SK-N-SH treated with all-trans-retinoic acid at 6 μM for 48 hours (cell line): ENCODE measurements around the gene SAA2.

ENCODE experiments used
- ATAC-seq: fragments of 200-7000 bp; cut with Tn5 transposase; 3 replicates; pipeline ENCODE4 v1.9.1; 2020; ENCODE audit warnings: mild to moderate bottlenecking, moderate library complexity
- ARNTL ChIP-seq: fragments of 450-650 bp; formaldehyde crosslinking; IDR thresholded peaks from 2 replicates; pipeline ENCODE4 v1.5.0; 2020; ENCODE audit warnings: low read depth, mild to moderate bottlenecking, moderate library complexity, borderline replicate concordance
- BACH2 ChIP-seq: fragments of 250-450 bp; sonication (Bioruptor Pico); IDR thresholded peaks from 2 replicates; pipeline ENCODE4 v1.9.0; 2021; ENCODE audit warnings: mild to moderate bottlenecking, borderline replicate concordance
- CSDC2 ChIP-seq: fragments of 250-450 bp; sonication (Bioruptor Pico); IDR thresholded peaks from 2 replicates; pipeline ENCODE4 v1.5.0; 2020; ENCODE audit warnings: mild to moderate bottlenecking, moderate library complexity
- ESRRG ChIP-seq: fragments of 250-450 bp; sonication (Bioruptor Pico); IDR thresholded peaks from 2 replicates; pipeline ENCODE4 v1.6.1; 2021; ENCODE audit warnings: mild to moderate bottlenecking
- GLIS3 ChIP-seq: fragments of 250-450 bp; sonication (Bioruptor Pico); IDR thresholded peaks from 2 replicates; pipeline ENCODE4 v1.5.0; 2020; ENCODE audit warnings: mild to moderate bottlenecking, moderate library complexity
- ISL1 ChIP-seq: fragments of 250-450 bp; sonication (Bioruptor Pico); IDR thresholded peaks from 2 replicates; pipeline ENCODE4 v2.1.2; 2022; ENCODE audit warnings: mild to moderate bottlenecking, moderate library complexity
- OSR1 ChIP-seq: fragments of 250-450 bp; sonication (Bioruptor Pico); IDR thresholded peaks from 2 replicates; pipeline ENCODE4 v1.8.0; 2022; ENCODE audit warnings: moderate library complexity, mild to moderate bottlenecking, inconsistent platforms
- PPARA ChIP-seq: fragments of 250-450 bp; sonication (Bioruptor Pico); IDR thresholded peaks from 2 replicates; pipeline ENCODE4 v1.5.0; 2020; ENCODE audit warnings: mild to moderate bottlenecking, borderline replicate concordance
- RARB ChIP-seq: fragments of 250-450 bp; sonication (Bioruptor Pico); IDR thresholded peaks from 2 replicates; pipeline ENCODE4 v1.8.0; 2021; ENCODE audit warnings: mild to moderate bottlenecking, moderate library complexity
- SNAI2 ChIP-seq: fragments of 250-450 bp; sonication (Bioruptor Pico); IDR thresholded peaks from 2 replicates; pipeline ENCODE4 v1.5.0; 2020; ENCODE audit warnings: mild to moderate bottlenecking, moderate library complexity
- TCF4 ChIP-seq: fragments of 250-450 bp; sonication (Bioruptor Pico); IDR thresholded peaks from 2 replicates; pipeline ENCODE4 v1.8.0; 2021; ENCODE audit warnings: mild to moderate bottlenecking, moderate library complexity, borderline replicate concordance
- TOX ChIP-seq: fragments of 250-450 bp; sonication (Bioruptor Pico); IDR thresholded peaks from 2 replicates; pipeline ENCODE4 v1.8.0; 2021; ENCODE audit warnings: mild to moderate bottlenecking, moderate library complexity, borderline replicate concordance
- ZC3H10 ChIP-seq: fragments of 250-450 bp; sonication (Bioruptor Pico); IDR thresholded peaks from 2 replicates; pipeline ENCODE4 v1.5.1; 2021; ENCODE audit warnings: mild to moderate bottlenecking, moderate library complexity
- ZFP3 ChIP-seq: fragments of 250-450 bp; sonication (Bioruptor Pico); IDR thresholded peaks from 2 replicates; pipeline ENCODE4 v1.5.0; 2020; ENCODE audit warnings: mild to moderate bottlenecking, moderate library complexity
- ZFP30 ChIP-seq: fragments of 450-650 bp; formaldehyde crosslinking; IDR thresholded peaks from 2 replicates; pipeline ENCODE4 v1.5.0; 2022; ENCODE audit warnings: mild to moderate bottlenecking, moderate library complexity
- ZNF565 ChIP-seq: fragments of 450-650 bp; formaldehyde crosslinking; conservative IDR thresholded peaks from 2 replicates; pipeline ENCODE4 v1.5.0; 2020; ENCODE audit warnings: low read depth, mild to moderate bottlenecking, moderate library complexity
- ZNF70 ChIP-seq: fragments of 450-650 bp; formaldehyde crosslinking; IDR thresholded peaks from 2 replicates; pipeline ENCODE4 v1.5.0; 2020; ENCODE audit warnings: mild to moderate bottlenecking, moderate library complexity
- ZNF8 ChIP-seq: fragments of 450-650 bp; formaldehyde crosslinking; IDR thresholded peaks from 2 replicates; pipeline ENCODE4 v1.5.0; 2020; ENCODE audit warnings: mild to moderate bottlenecking, moderate library complexity
- TF ChIP-seq, protein P1 (sequence below): fragments of 250-450 bp; sonication (Bioruptor Pico); IDR thresholded peaks from 2 replicates; pipeline ENCODE4 v1.5.1; 2021; ENCODE audit warnings: mild to moderate bottlenecking, moderate library complexity
- TF ChIP-seq, protein P2 (sequence below): fragments of 250-450 bp; sonication (Bioruptor Pico); IDR thresholded peaks from 2 replicates; pipeline ENCODE4 v1.5.1; 2020; ENCODE audit warnings: low read depth, mild to moderate bottlenecking, moderate library complexity
- TF ChIP-seq, protein P3 (sequence below): fragments of 250-450 bp; sonication (Bioruptor Pico); IDR thresholded peaks from 2 replicates; pipeline ENCODE4 v1.8.0; 2021; ENCODE audit warnings: low read depth, mild to moderate bottlenecking, moderate library complexity, borderline replicate concordance
- TF ChIP-seq, protein P4 (sequence below): fragments of 250-450 bp; sonication (Bioruptor Pico); IDR thresholded peaks from 2 replicates; pipeline ENCODE4 v1.8.0; 2020; ENCODE audit warnings: mild to moderate bottlenecking, moderate library complexity, borderline replicate concordance

SAA2 gene

DNA sequence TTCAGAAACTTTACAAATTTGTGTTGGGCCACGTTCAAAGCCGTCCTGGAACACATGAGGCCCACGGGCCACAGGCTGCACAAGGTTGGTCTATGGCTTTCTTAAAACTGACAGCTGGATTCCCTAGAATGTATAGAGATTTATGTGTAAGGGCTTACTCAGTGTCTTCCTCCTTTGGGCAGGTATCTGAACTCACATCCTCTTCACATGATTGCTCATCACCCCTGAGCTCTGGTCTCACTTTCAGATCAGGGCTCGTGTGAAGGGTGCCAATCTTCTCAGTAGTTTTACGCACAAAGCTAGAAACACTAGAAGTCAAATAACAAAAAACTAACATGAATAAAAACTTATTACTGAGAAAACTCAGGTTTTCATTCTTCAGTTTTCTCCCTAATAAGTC lies 46.4 kb upstream of the SAA2 start:
- TF ChIP-seq ZNF70, result no peak
- TF ChIP-seq CSDC2 (CRISPR knock-in tag), result no peak
- TF ChIP-seq, all 23 proteins: peak for 0
- ATAC-seq, result no peak

DNA sequence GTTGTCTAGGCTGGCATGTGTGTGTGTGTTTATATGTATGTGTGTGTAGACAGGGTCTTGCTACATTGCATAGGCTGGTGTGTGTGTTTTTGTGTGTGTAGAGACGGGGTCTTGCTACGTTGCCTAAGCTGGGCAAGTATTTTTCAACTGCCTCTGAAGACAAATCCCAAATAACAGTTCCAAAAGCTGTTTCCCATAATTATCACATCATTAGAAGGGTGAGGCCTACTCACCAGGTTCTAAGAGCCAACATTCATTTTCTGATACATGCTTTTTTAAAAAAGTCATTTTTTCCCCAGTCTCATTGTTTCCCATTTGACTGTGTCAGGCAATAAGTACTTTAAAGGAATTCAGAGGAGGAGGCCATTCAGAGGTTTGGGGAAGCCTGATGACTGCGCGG lies 40.4 kb upstream of the SAA2 start:
- TF ChIP-seq GLIS3 (CRISPR knock-in tag) (no peak), TCF4 (CRISPR knock-in tag) (no peak), ARNTL (CRISPR knock-in tag) (no peak), ZFP3 (CRISPR knock-in tag) (no peak), PPARA (no peak), ISL1 (CRISPR knock-in tag) (no peak), OSR1 (CRISPR knock-in tag) (no peak), BACH2 (no peak), CSDC2 (CRISPR knock-in tag) (no peak), ZNF70 (no peak), ZC3H10 (no peak)
- TF ChIP-seq, protein P1, sequence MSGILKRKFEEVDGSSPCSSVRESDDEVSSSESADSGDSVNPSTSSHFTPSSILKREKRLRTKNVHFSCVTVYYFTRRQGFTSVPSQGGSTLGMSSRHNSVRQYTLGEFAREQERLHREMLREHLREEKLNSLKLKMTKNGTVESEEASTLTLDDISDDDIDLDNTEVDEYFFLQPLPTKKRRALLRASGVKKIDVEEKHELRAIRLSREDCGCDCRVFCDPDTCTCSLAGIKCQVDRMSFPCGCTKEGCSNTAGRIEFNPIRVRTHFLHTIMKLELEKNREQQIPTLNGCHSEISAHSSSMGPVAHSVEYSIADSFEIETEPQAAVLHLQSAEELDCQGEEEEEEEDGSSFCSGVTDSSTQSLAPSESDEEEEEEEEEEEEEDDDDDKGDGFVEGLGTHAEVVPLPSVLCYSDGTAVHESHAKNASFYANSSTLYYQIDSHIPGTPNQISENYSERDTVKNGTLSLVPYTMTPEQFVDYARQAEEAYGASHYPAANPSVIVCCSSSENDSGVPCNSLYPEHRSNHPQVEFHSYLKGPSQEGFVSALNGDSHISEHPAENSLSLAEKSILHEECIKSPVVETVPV, result no peak
- TF ChIP-seq, protein P2, sequence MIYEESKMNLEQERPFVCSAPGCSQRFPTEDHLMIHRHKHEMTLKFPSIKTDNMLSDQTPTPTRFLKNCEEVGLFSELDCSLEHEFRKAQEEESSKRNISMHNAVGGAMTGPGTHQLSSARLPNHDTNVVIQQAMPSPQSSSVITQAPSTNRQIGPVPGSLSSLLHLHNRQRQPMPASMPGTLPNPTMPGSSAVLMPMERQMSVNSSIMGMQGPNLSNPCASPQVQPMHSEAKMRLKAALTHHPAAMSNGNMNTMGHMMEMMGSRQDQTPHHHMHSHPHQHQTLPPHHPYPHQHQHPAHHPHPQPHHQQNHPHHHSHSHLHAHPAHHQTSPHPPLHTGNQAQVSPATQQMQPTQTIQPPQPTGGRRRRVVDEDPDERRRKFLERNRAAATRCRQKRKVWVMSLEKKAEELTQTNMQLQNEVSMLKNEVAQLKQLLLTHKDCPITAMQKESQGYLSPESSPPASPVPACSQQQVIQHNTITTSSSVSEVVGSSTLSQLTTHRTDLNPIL, result no peak
- TF ChIP-seq, protein P3, sequence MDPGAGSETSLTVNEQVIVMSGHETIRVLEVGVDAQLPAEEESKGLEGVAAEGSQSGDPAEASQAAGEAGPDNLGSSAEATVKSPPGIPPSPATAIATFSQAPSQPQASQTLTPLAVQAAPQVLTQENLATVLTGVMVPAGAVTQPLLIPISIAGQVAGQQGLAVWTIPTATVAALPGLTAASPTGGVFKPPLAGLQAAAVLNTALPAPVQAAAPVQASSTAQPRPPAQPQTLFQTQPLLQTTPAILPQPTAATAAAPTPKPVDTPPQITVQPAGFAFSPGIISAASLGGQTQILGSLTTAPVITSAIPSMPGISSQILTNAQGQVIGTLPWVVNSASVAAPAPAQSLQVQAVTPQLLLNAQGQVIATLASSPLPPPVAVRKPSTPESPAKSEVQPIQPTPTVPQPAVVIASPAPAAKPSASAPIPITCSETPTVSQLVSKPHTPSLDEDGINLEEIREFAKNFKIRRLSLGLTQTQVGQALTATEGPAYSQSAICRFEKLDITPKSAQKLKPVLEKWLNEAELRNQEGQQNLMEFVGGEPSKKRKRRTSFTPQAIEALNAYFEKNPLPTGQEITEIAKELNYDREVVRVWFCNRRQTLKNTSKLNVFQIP, result no peak
- TF ChIP-seq, protein P4, sequence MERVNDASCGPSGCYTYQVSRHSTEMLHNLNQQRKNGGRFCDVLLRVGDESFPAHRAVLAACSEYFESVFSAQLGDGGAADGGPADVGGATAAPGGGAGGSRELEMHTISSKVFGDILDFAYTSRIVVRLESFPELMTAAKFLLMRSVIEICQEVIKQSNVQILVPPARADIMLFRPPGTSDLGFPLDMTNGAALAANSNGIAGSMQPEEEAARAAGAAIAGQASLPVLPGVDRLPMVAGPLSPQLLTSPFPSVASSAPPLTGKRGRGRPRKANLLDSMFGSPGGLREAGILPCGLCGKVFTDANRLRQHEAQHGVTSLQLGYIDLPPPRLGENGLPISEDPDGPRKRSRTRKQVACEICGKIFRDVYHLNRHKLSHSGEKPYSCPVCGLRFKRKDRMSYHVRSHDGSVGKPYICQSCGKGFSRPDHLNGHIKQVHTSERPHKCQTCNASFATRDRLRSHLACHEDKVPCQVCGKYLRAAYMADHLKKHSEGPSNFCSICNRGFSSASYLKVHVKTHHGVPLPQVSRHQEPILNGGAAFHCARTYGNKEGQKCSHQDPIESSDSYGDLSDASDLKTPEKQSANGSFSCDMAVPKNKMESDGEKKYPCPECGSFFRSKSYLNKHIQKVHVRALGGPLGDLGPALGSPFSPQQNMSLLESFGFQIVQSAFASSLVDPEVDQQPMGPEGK (CRISPR knock-in tag), result no peak
- no peak for ATAC-seq

DNA sequence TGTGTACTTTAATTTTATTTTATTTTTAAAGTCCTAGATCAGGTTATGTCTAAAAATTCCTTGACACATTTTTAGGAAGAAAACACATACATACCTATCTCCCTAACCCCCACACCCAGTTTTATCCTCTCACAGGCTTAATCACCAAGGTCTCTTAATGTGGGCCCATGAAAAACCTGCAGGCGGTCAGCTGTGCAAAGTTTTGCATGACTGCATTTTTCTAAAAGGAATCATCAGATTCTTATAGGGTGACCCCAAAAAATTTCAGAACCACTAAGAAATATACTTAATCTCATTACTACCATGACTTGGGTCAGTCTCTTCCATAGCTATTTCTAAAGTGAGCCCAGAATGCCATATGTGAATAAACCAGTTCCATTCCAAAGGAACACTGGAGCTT lies 37.4 kb upstream of the SAA2 start:
- TF ChIP-seq ZFP30 (CRISPR knock-in tag) (no peak), ZNF8 (CRISPR knock-in tag) (no peak), ISL1 (CRISPR knock-in tag) (no peak), ZNF565 (CRISPR knock-in tag) (no peak), PPARA (no peak), OSR1 (CRISPR knock-in tag) (no peak), TOX (CRISPR knock-in tag) (no peak), ESRRG (CRISPR knock-in tag) (no peak), CSDC2 (CRISPR knock-in tag) (no peak), SNAI2 (no peak), ZFP3 (CRISPR knock-in tag) (no peak), GLIS3 (CRISPR knock-in tag) (no peak), ARNTL (CRISPR knock-in tag) (no peak), ZNF70 (no peak), ZC3H10 (no peak), RARB (CRISPR knock-in tag) (no peak)
- TF ChIP-seq, protein P2, result no peak
- TF ChIP-seq, protein P1, result no peak
- TF ChIP-seq, protein P4 (CRISPR knock-in tag), result no peak
- no peak for ATAC-seq
